Measurements from ENCODE around the gene MPST.

DNA sequence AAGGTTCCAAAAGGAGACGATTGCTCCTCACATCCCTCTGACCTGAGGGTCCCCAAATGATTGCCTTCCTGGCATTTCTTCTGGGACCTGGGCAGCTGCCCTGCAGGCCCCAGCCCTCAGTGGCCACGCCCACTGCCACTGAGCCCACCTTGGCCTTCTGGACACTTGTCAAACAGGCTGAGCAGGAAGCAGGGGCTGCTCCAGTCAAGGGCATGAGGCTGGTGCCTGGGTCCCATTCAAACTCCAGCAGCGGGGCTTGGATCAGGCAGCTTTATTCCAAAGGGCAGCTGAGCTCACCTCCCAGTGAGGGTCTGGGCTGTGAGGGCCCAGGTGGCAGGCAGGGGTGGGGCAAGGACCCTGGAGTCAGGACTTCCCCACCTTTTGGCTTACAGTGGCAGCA, 45.6 kb downstream of the MPST start:
- TF ChIP-seq, protein P1, sequence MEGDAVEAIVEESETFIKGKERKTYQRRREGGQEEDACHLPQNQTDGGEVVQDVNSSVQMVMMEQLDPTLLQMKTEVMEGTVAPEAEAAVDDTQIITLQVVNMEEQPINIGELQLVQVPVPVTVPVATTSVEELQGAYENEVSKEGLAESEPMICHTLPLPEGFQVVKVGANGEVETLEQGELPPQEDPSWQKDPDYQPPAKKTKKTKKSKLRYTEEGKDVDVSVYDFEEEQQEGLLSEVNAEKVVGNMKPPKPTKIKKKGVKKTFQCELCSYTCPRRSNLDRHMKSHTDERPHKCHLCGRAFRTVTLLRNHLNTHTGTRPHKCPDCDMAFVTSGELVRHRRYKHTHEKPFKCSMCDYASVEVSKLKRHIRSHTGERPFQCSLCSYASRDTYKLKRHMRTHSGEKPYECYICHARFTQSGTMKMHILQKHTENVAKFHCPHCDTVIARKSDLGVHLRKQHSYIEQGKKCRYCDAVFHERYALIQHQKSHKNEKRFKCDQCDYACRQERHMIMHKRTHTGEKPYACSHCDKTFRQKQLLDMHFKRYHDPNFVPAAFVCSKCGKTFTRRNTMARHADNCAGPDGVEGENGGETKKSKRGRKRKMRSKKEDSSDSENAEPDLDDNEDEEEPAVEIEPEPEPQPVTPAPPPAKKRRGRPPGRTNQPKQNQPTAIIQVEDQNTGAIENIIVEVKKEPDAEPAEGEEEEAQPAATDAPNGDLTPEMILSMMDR (IDR thresholded peaks at IDR 0.05): no peak
- no peak for TF ChIP-seq POLR2A (IDR thresholded peaks at IDR 0.05)
